Measurements from ENCODE around the gene LYAR. TPM values are rescaled to one million over a fixed set of nuclear protein-coding genes. Genes with fewer than 3 reads are reported as not detected.

The LYAR gene
- total and polyA plus RNA-seq, 2 of the 4 experiments (the other 2 are of a cell fraction) = 5.4 to 8.2 TPM

DNA sequence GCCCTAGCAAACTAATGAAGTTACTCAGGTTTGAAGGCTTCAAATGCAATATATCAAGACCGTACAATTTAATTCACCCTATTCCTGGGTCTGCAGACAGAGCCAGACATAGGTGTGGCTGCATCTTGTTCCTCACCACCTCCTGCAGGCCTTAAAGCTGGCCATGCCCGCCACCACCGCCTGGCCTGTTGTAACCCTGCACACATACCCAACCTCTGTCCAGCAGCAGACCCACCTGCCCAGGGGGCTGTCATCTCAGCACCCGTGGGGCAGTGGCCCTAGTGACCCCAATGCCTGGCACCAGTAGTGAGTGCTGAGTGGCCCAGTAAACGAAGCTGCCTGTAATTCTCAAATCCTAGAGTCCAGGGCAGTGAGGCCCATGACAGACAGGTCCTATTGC lies 40.8 kb upstream of the LYAR start:
- no peak overlapping the region for H2AK9ac ChIP-seq (replicated peaks; ENCODE audit: low read depth, low read length, poor library complexity)
- dilution Hi-C loops (cut with HindIII; ENCODE audit: low sequenced_read_pairs, unreplicated experiment) = no loop called here
- in situ Hi-C loops (cut with MboI; ENCODE audit: low sequenced_read_pairs) = no loop called here
- CTCF ChIA-PET = interaction anchor here (0.6 to 1.2 kb wide), 2 partner anchors 56 to 65 kb away, joined by 3 read pairs; no protein-coding TSS in a partner anchor
- H3K9ac ChIP-seq (ENCODE audit: low read depth, low read length) = no peak overlapping the region
- H3K4me1 ChIP-seq (ENCODE audit: control insufficient read depth, insufficient read depth, low read length) = no peaks in the 10 kb centered on the region
- POLR2A ChIA-PET (ENCODE audit: unreplicated experiment) = interaction anchor here (0.6 kb wide), 1 partner anchor 8 kb away, joined by 7 read pairs; no protein-coding TSS in a partner anchor
- H4K8ac ChIP-seq (ENCODE audit: low read depth in 2 of 2, low read length in 2 of 2) = no peak overlapping the region
- BruUV-seq (replicated peaks) = no TSS peak
- no peak overlapping the region for H3K23ac ChIP-seq (ENCODE audit: low read depth, low read length)
- H2BK120ac ChIP-seq (ENCODE audit: low read depth, low read length) = no peak overlapping the region
- H3K9me1 ChIP-seq (ENCODE audit: insufficient read depth, low read length) = 0 out of 2 replicates have a peak, but pooled peaks cover 3% of the 10 kb centered on the region
- TF ChIP-seq, protein P1, sequence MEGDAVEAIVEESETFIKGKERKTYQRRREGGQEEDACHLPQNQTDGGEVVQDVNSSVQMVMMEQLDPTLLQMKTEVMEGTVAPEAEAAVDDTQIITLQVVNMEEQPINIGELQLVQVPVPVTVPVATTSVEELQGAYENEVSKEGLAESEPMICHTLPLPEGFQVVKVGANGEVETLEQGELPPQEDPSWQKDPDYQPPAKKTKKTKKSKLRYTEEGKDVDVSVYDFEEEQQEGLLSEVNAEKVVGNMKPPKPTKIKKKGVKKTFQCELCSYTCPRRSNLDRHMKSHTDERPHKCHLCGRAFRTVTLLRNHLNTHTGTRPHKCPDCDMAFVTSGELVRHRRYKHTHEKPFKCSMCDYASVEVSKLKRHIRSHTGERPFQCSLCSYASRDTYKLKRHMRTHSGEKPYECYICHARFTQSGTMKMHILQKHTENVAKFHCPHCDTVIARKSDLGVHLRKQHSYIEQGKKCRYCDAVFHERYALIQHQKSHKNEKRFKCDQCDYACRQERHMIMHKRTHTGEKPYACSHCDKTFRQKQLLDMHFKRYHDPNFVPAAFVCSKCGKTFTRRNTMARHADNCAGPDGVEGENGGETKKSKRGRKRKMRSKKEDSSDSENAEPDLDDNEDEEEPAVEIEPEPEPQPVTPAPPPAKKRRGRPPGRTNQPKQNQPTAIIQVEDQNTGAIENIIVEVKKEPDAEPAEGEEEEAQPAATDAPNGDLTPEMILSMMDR (conservative IDR thresholded peaks at IDR 0.05; ENCODE audit: low read depth, low read length) = no peak
- TF ChIP-seq, protein P2, sequence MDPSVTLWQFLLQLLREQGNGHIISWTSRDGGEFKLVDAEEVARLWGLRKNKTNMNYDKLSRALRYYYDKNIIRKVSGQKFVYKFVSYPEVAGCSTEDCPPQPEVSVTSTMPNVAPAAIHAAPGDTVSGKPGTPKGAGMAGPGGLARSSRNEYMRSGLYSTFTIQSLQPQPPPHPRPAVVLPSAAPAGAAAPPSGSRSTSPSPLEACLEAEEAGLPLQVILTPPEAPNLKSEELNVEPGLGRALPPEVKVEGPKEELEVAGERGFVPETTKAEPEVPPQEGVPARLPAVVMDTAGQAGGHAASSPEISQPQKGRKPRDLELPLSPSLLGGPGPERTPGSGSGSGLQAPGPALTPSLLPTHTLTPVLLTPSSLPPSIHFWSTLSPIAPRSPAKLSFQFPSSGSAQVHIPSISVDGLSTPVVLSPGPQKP (IDR thresholded peaks at IDR 0.05; ENCODE audit: borderline replicate concordance, low read depth, low read length) = no peak
- no peak overlapping the region for H3K4me3 ChIP-seq (ENCODE audit: insufficient read depth, low read depth, low read length)
- H4K91ac ChIP-seq (ENCODE audit: insufficient read depth, low read depth, low read length) = no peak overlapping the region
- no peak overlapping the region for H3K56ac ChIP-seq (ENCODE audit: extremely low read depth, insufficient read depth, low read length)
- H4K5ac ChIP-seq (ENCODE audit: low read depth, low read length) = no peak overlapping the region
- no peaks in the 10 kb centered on the region for H3K9me3 ChIP-seq (ENCODE audit: control insufficient read depth, insufficient read depth, low read length)
- no peak overlapping the region for H3K14ac ChIP-seq (replicated peaks; ENCODE audit: low read depth, low read length)
- no peak overlapping the region for H2BK5ac ChIP-seq (ENCODE audit: low read depth, low read length, poor library complexity, severe bottlenecking)
- H4K20me1 ChIP-seq (ENCODE audit: insufficient read depth, low read length) = peaks cover 2% of the 10 kb centered on the region; the same call in 1 of the 2 replicates
- 80% methylated on average over 1 of the region's 5 CpGs; no CpG with 5 or more reads in 1 of the 2 experiments for WGBS, 2 experiments (ENCODE audit: extremely low coverage in 2 of 2, insufficient read length in 1 of 2)
- H3K36me3 ChIP-seq (ENCODE audit: control insufficient read depth, insufficient read depth, low read length) = no peaks in the 10 kb centered on the region
- H2AK5ac ChIP-seq (ENCODE audit: low read depth, low read length) = no peak overlapping the region
- H3K18ac ChIP-seq (ENCODE audit: low read depth, low read length) = no peak overlapping the region
- H3K4ac ChIP-seq (ENCODE audit: low read depth, low read length) = no peak overlapping the region
- H3K4me2 ChIP-seq (ENCODE audit: low read depth, low read length) = no peak overlapping the region
- no peak overlapping the region for H2AFZ ChIP-seq (replicated peaks; ENCODE audit: low read length, poor library complexity)
- no peak overlapping the region for H2BK20ac ChIP-seq (ENCODE audit: low read depth, low read length)
- ATAC-seq (ENCODE audit: low read depth) (no peak), DNase-seq (no peak)
- no peaks in the 10 kb centered on the region for H3K79me1 ChIP-seq (ENCODE audit: low read depth in 1 of 2, low read length in 2 of 2)
- no peak overlapping the region for H3K27ac ChIP-seq (ENCODE audit: insufficient read depth, low read length)
- H2BK15ac ChIP-seq (ENCODE audit: low read depth, low read length) = no peak overlapping the region
- no peaks in the 10 kb centered on the region; the same call in 1 of the 2 replicates for H3K27me3 ChIP-seq (ENCODE audit: control insufficient read depth, insufficient read depth, low read length)
- intact Hi-C loops (cut with micrococcal nuclease) = loop anchor here (5.0 kb wide), 1 partner anchor 38 kb away; the partner anchor contains the start of genes LYAR and ZBTB49
